ENCODE measurements around the gene LRP3. TPM values are rescaled to one million over a fixed set of nuclear protein-coding genes. Genes with fewer than 3 reads are reported as not detected.

Gene LRP3
- total RNA-seq, 1 experiment from 2014 or later: 20.4 TPM

- no peaks in the 10 kb centered on the region for H3K36me3 ChIP-seq (ENCODE audit: low read depth, low read length)
- no peak overlapping the region for H3K4me2 ChIP-seq (ENCODE audit: low read length)
- CTCF ChIA-PET: no interaction called here
- H3K27ac ChIP-seq (ENCODE audit: low read length): no peak overlapping the region
- POLR2A ChIA-PET (ENCODE audit: unreplicated experiment): no interaction called here
- ATAC-seq (no peak), DNase-seq (no peak)
- no peak overlapping the region for H2AFZ ChIP-seq (ENCODE audit: low read length)
- no peaks in the 10 kb centered on the region for H3K27me3 ChIP-seq (ENCODE audit: low read length)
- H3K9ac ChIP-seq (ENCODE audit: low read length): no peak overlapping the region
- no peaks in the 10 kb centered on the region for H3K4me1 ChIP-seq (ENCODE audit: insufficient read depth, low read length)
- H3K4me3 ChIP-seq (ENCODE audit: low read length): no peak overlapping the region
- intact Hi-C loops (cut with micrococcal nuclease): loop anchor here (5.0 kb wide), 1 partner anchor 97 kb away; no protein-coding TSS in a partner anchor
- H3K9me2 ChIP-seq (replicated peaks; ENCODE audit: low read length): no peaks in the 10 kb centered on the region
- no peaks in the 10 kb centered on the region for H4K20me1 ChIP-seq (ENCODE audit: low read length)
- BruUV-seq (replicated peaks): no TSS peak
- TF ChIP-seq EZH2phosphoT487 (IDR thresholded peaks at IDR 0.05; ENCODE audit: borderline replicate concordance, low read length) (no peak), CTCF (conservative IDR thresholded peaks at IDR 0.05; ENCODE audit: low read depth, low read length) (no peak), EZH2 (IDR thresholded peaks at IDR 0.05; ENCODE audit: low read length, unreplicated experiment) (no peak)
- H3K9me3 ChIP-seq (ENCODE audit: low read length): no peaks in the 10 kb centered on the region
- no peaks in the 10 kb centered on the region for H3K79me2 ChIP-seq (ENCODE audit: low read length)
- H3F3A ChIP-seq (ENCODE audit: low read length, unreplicated experiment): no peaks in the 10 kb centered on the region
Observed at GRCh38 chr19:33239223-33239975, 45.3 kb downstream of the LRP3 start.

GRCh38 chr19:33240181-33240771 lies 46.1 kb downstream of the LRP3 start:
- POLR2A ChIA-PET (ENCODE audit: unreplicated experiment): no interaction called here
- ATAC-seq (no peak), DNase-seq (no peak)
- Histone ChIP-seq H3K79me2 (ENCODE audit: low read length) (no peaks in the 10 kb centered on the region), H3K4me1 (ENCODE audit: insufficient read depth, low read length) (no peaks in the 10 kb centered on the region), H3F3A (ENCODE audit: low read length, unreplicated experiment) (no peaks in the 10 kb centered on the region), H3K27ac (ENCODE audit: low read length) (no peak overlapping the region), H3K9me2 (replicated peaks; ENCODE audit: low read length) (no peaks in the 10 kb centered on the region), H4K20me1 (ENCODE audit: low read length) (no peaks in the 10 kb centered on the region), H3K4me2 (ENCODE audit: low read length) (no peak overlapping the region), H3K27me3 (ENCODE audit: low read length) (no peaks in the 10 kb centered on the region), H3K36me3 (ENCODE audit: low read depth, low read length) (no peaks in the 10 kb centered on the region), H2AFZ (ENCODE audit: low read length) (no peak overlapping the region), H3K4me3 (ENCODE audit: low read length) (no peak overlapping the region), H3K9ac (ENCODE audit: low read length) (no peak overlapping the region), H3K9me3 (ENCODE audit: low read length) (no peaks in the 10 kb centered on the region)
- CTCF ChIA-PET: no interaction called here
- BruUV-seq (replicated peaks): no TSS peak
- intact Hi-C loops (cut with micrococcal nuclease): loop anchor here (10.0 kb wide), 1 partner anchor 55 kb away; no protein-coding TSS in a partner anchor
- TF ChIP-seq CTCF (conservative IDR thresholded peaks at IDR 0.05; ENCODE audit: low read depth, low read length): no peak

- ChIA-PET POLR2A (ENCODE audit: unreplicated experiment) (no interaction called here), CTCF (no interaction called here)
- H3K79me2 ChIP-seq (ENCODE audit: low read length): no peaks in the 10 kb centered on the region
- H3K4me2 ChIP-seq (ENCODE audit: low read length): peak overlapping the region; percentile 37; the same call in 1 of the 2 replicates
- H3K36me3 ChIP-seq (ENCODE audit: low read depth, low read length): no peaks in the 10 kb centered on the region
- no TSS peak for BruUV-seq (replicated peaks)
- no peak for DNase-seq
- intact Hi-C loops (cut with micrococcal nuclease): loop anchor here (10.0 kb wide), 1 partner anchor 54 kb away; no protein-coding TSS in a partner anchor
- 0 out of 2 replicates have a peak overlapping the region, but pooled peaks have one; percentile 26 for H2AFZ ChIP-seq (ENCODE audit: low read length)
- H3K9me3 ChIP-seq (ENCODE audit: low read length): no peaks in the 10 kb centered on the region
- no peaks in the 10 kb centered on the region for H3K27me3 ChIP-seq (ENCODE audit: low read length)
- H4K20me1 ChIP-seq (ENCODE audit: low read length): no peaks in the 10 kb centered on the region
- no peak for ATAC-seq
- H3K9ac ChIP-seq (ENCODE audit: low read length): no peak overlapping the region
- H3K27ac ChIP-seq (ENCODE audit: low read length): no peak overlapping the region
- H3K4me1 ChIP-seq (ENCODE audit: insufficient read depth, low read length): no peaks in the 10 kb centered on the region
- no peaks in the 10 kb centered on the region for H3K9me2 ChIP-seq (replicated peaks; ENCODE audit: low read length)
- TF ChIP-seq EZH2 (IDR thresholded peaks at IDR 0.05; ENCODE audit: low read length, unreplicated experiment): no peak
- no peak for TF ChIP-seq CTCF (conservative IDR thresholded peaks at IDR 0.05; ENCODE audit: low read depth, low read length)
- no peak for TF ChIP-seq EZH2phosphoT487 (IDR thresholded peaks at IDR 0.05; ENCODE audit: borderline replicate concordance, low read length)
- H3K4me3 ChIP-seq (ENCODE audit: low read length): no peak overlapping the region
- no peaks in the 10 kb centered on the region for H3F3A ChIP-seq (ENCODE audit: low read length, unreplicated experiment)
Observed at GRCh38 chr19:33241091-33241529, 47.0 kb downstream of the LRP3 start.
